PC-3 (cell line): ENCODE data around the gene P2RY6. TPM values are rescaled to one million over a fixed set of nuclear protein-coding genes. Genes with fewer than 3 reads are reported as not detected.
A peak's percentile ranks its signal among the peaks of the same experiment; 100 is the strongest.

ENCODE experiments used
- ATAC-seq: fragments of 200-7000 bp; cut with Tn5 transposase; 2 replicates; pipeline ENCODE4 v1.9.1; 2020; ENCODE audit warnings: mild to moderate bottlenecking, moderate library complexity
- BruUV-seq: library from RNA; stranded (reverse); fragments of 400-500 nt; replicated peaks from 2 replicates; lab custom pipeline; 2021; lab: Mats Ljungman, UMichigan
- CTCF ChIA-PET: fragments of 300-600 bp; sonication (Branson Sonifier 250); formaldehyde crosslinking; loops from one replicate; lab custom pipeline; 2022; ENCODE audit warnings: antibody characterized with exemption; lab: Charles Lee
- POLR2A ChIA-PET: fragments of 300-600 bp; sonication (Branson Sonifier 250); formaldehyde crosslinking; loops from one replicate; lab custom pipeline; 2022; ENCODE audit warnings: antibody characterized with exemption; ENCODE audit not compliant: unreplicated experiment; lab: Charles Lee
- DNase-seq: peaks from one replicate; pipeline ENCODE4 v3.0.0-alpha.2; 2015
- H2AFZ ChIP-seq: fragments of 300-600 bp; sonication (generic); 2 replicates; pipeline ENCODE4 v1.6.0; 2016; ENCODE audit warnings: antibody characterized with exemption, low read length
- H3F3A ChIP-seq: fragments of 300-600 bp; sonication (generic); one replicate; pipeline ENCODE4 v1.6.0; 2017; ENCODE audit warnings: antibody characterized with exemption, low read length, control low read depth, mild to moderate bottlenecking; ENCODE audit not compliant: unreplicated experiment
- H3K27ac ChIP-seq: fragments of 300-600 bp; sonication (generic); 2 replicates; pipeline ENCODE4 v1.5.1; 2016; ENCODE audit warnings: mild to moderate bottlenecking, low read length
- H3K27me3 ChIP-seq: fragments of 300-600 bp; sonication (generic); 2 replicates; pipeline ENCODE4 v1.6.1; 2016; ENCODE audit warnings: low read length, mixed read lengths
- H3K36me3 ChIP-seq: fragments of 300-600 bp; sonication (generic); 2 replicates; pipeline ENCODE4 v1.6.1; 2016; ENCODE audit warnings: low read depth, mixed run types, low read length, mixed read lengths
- H3K4me1 ChIP-seq: fragments of 300-600 bp; sonication (generic); 2 replicates; pipeline ENCODE4 v1.5.1; 2016; ENCODE audit warnings: low read length; ENCODE audit not compliant: insufficient read depth
- H3K4me2 ChIP-seq: fragments of 300-600 bp; sonication (generic); 2 replicates; pipeline ENCODE4 v1.6.0; 2016; ENCODE audit warnings: low read length
- H3K4me3 ChIP-seq: fragments of 300-600 bp; sonication (generic); 2 replicates; pipeline ENCODE4 v1.5.1; 2016; ENCODE audit warnings: mild to moderate bottlenecking, low read length, mixed read lengths
- H3K79me2 ChIP-seq: fragments of 300-600 bp; sonication (generic); 2 replicates; pipeline ENCODE4 v1.6.1; 2017; ENCODE audit warnings: low read length, mixed read lengths
- H3K9ac ChIP-seq: fragments of 300-600 bp; sonication (generic); 2 replicates; pipeline ENCODE4 v1.6.0; 2016; ENCODE audit warnings: mild to moderate bottlenecking, low read length
- H3K9me2 ChIP-seq: fragments of 300-600 bp; sonication (generic); replicated peaks from 2 replicates; pipeline ENCODE4 v1.6.1; 2016; ENCODE audit warnings: mixed run types, low read length, mixed read lengths
- H3K9me3 ChIP-seq: fragments of 300-600 bp; sonication (generic); 2 replicates; pipeline ENCODE4 v1.6.1; 2016; ENCODE audit warnings: low read length, mixed read lengths
- H4K20me1 ChIP-seq: fragments of 300-600 bp; sonication (generic); 2 replicates; pipeline ENCODE4 v1.6.1; 2016; ENCODE audit warnings: low read length, mixed read lengths
- CTCF ChIP-seq: fragments of 300-600 bp; sonication (generic); conservative IDR thresholded peaks from 2 replicates; pipeline ENCODE4 v1.5.1; 2017; ENCODE audit warnings: antibody characterized with exemption, low read depth, mild to moderate bottlenecking, low read length
- EZH2 ChIP-seq: fragments of 300-600 bp; sonication (generic); IDR thresholded peaks from one replicate; pipeline ENCODE4 v1.6.1; 2017; ENCODE audit warnings: antibody characterized with exemption, mild to moderate bottlenecking, low read length; ENCODE audit not compliant: unreplicated experiment
- EZH2phosphoT487 ChIP-seq: fragments of 300-600 bp; sonication (generic); IDR thresholded peaks from 2 replicates; pipeline ENCODE4 v1.6.1; 2018; ENCODE audit warnings: mild to moderate bottlenecking, antibody characterized with exemption, low read length, borderline replicate concordance
- intact Hi-C: fragments of 100-400 bp; cut with micrococcal nuclease; formaldehyde crosslinking; loops from 2 replicates; pipeline ENCODE4 v1.9.0; 2023
- total RNA-seq: library from RNA; depleted of rRNA; stranded (reverse); fragments of >200 nt; gene quantifications from 2 replicates; pipeline ENCODE4 v1.2.3, GENCODE V29; 2014

Gene P2RY6
- total RNA-seq, 1 experiment from 2014 or later: 2.0 TPM

- no peaks in the 10 kb centered on the region for H3F3A ChIP-seq
- TF ChIP-seq EZH2phosphoT487: no peak
- TF ChIP-seq EZH2: no peak
- POLR2A ChIA-PET: no interaction called here
- DNase-seq (no peak), ATAC-seq (no peak)
- no peak overlapping the region for H2AFZ ChIP-seq
- no peak overlapping the region for H3K4me3 ChIP-seq
- H3K27me3 ChIP-seq: no peaks in the 10 kb centered on the region
- intact Hi-C loops: no loop called here
- CTCF ChIA-PET: interaction anchor here (0.6 kb wide), 2 partner anchors 37 to 54 kb away, joined by 3 to 11 read pairs; no protein-coding TSS in a partner anchor
- no peak overlapping the region for H3K4me2 ChIP-seq
- no TSS peak for BruUV-seq
- no peaks in the 10 kb centered on the region for H3K9me3 ChIP-seq
- H3K4me1 ChIP-seq: peaks cover 10% of the 10 kb centered on the region
- H3K9me2 ChIP-seq: no peaks in the 10 kb centered on the region
- H3K79me2 ChIP-seq: no peaks in the 10 kb centered on the region
- H3K9ac ChIP-seq: no peak overlapping the region
- no peaks in the 10 kb centered on the region for H3K36me3 ChIP-seq
- H4K20me1 ChIP-seq: no peaks in the 10 kb centered on the region
- no peak overlapping the region for H3K27ac ChIP-seq
Observed at GRCh38 chr11:73298233-73298632, 26.1 kb downstream of the P2RY6 start.

- H3K9ac ChIP-seq: no peak overlapping the region
- no peak overlapping the region for H3K4me2 ChIP-seq
- H3K4me3 ChIP-seq: no peak overlapping the region
- no peaks in the 10 kb centered on the region for H4K20me1 ChIP-seq
- no peaks in the 10 kb centered on the region for H3K9me3 ChIP-seq
- ATAC-seq (no peak), DNase-seq (no peak)
- no peaks in the 10 kb centered on the region for H3K27me3 ChIP-seq
- H3K27ac ChIP-seq: no peak overlapping the region
- no peak for TF ChIP-seq CTCF
- no peak for TF ChIP-seq EZH2phosphoT487
- TF ChIP-seq EZH2: no peak
- ChIA-PET CTCF (no interaction called here), POLR2A (interaction anchor here (0.6 kb wide), 1 partner anchor 738 kb away, joined by 8 read pairs; no protein-coding TSS in a partner anchor)
- intact Hi-C loops: no loop called here
- no peaks in the 10 kb centered on the region for H3K36me3 ChIP-seq
- no peaks in the 10 kb centered on the region for H3K79me2 ChIP-seq
- H3K9me2 ChIP-seq: no peaks in the 10 kb centered on the region
- no TSS peak for BruUV-seq
- H3K4me1 ChIP-seq: peaks cover 10% of the 10 kb centered on the region
- H3F3A ChIP-seq: no peaks in the 10 kb centered on the region
- H2AFZ ChIP-seq: no peak overlapping the region
Observed at GRCh38 chr11:73299751-73300150, 27.6 kb downstream of the P2RY6 start.

- Histone ChIP-seq H3K9ac (peak overlapping the region; percentile 45; the same call in 1 of the 2 replicates), H3K4me2 (peak overlapping the region; percentile 89)
Observed at GRCh38 chr11:73306069-73306841, 34.1 kb downstream of the P2RY6 start.

More at GRCh38 chr11:73306069-73306841, 34.1 kb downstream of the P2RY6 start:
- CTCF ChIA-PET: interaction anchor here (1.0 to 2.5 kb wide), 5 partner anchors 9 to 163 kb away, joined by 3 to 48 read pairs (median 7); no protein-coding TSS in a partner anchor
- TF ChIP-seq CTCF (0 out of 2 replicates have a peak, but pooled peaks have one; percentile 22), EZH2phosphoT487 (no peak)
- Histone ChIP-seq H3K4me1 (peaks cover 9% of the 10 kb centered on the region), H3K79me2 (no peaks in the 10 kb centered on the region), H3K36me3 (no peaks in the 10 kb centered on the region), H3K9me2 (no peaks in the 10 kb centered on the region), H3K27ac (no peak overlapping the region), H3K27me3 (no peaks in the 10 kb centered on the region), H3K4me3 (peak overlapping the region; percentile 67; the same call in 1 of the 2 replicates), H4K20me1 (no peaks in the 10 kb centered on the region), H2AFZ (peak overlapping the region; percentile 89; the same call in 1 of the 2 replicates), H3F3A (no peaks in the 10 kb centered on the region), H3K9me3 (no peaks in the 10 kb centered on the region)
- DNase-seq: peak; percentile 32
- POLR2A ChIA-PET: no interaction called here
- ATAC-seq: no peak
- BruUV-seq: no TSS peak
- intact Hi-C loops: loop anchor here (2.0 to 5.0 kb wide), 2 partner anchors 87 to 119 kb away; no protein-coding TSS in a partner anchor
